Measurements from ENCODE around the gene EYS.

- TF ChIP-seq EZH2 (IDR thresholded peaks at IDR 0.05; ENCODE audit: low read depth, low read length, severe bottlenecking) (no peak), SRF (IDR thresholded peaks at IDR 0.05; ENCODE audit: low read depth, low read length) (no peak), USF2 (IDR thresholded peaks at IDR 0.05; ENCODE audit: low read length) (no peak), POLR2A (IDR thresholded peaks at IDR 0.05; ENCODE audit: control extremely low read depth in 1 of 2, low read depth in 2 of 2, low read length in 2 of 2) (no peak), POLR2AphosphoS5 (IDR thresholded peaks at IDR 0.05; ENCODE audit: low read depth, low read length) (no peak), KDM5A (IDR thresholded peaks at IDR 0.05; ENCODE audit: low read length) (no peak)
These were observed 1593.3 kb downstream of the EYS start for GRCh38 chr6:64113704-64114103.

Measured in H1 (cell line).